ENCODE results near the gene EIPR1.
"Not testable (repeated sequence)": the region's sequence is repeated elsewhere in the genome, so short reads cannot be mapped to it uniquely, and the experiment has no call there.

The EIPR1 gene

DNA sequence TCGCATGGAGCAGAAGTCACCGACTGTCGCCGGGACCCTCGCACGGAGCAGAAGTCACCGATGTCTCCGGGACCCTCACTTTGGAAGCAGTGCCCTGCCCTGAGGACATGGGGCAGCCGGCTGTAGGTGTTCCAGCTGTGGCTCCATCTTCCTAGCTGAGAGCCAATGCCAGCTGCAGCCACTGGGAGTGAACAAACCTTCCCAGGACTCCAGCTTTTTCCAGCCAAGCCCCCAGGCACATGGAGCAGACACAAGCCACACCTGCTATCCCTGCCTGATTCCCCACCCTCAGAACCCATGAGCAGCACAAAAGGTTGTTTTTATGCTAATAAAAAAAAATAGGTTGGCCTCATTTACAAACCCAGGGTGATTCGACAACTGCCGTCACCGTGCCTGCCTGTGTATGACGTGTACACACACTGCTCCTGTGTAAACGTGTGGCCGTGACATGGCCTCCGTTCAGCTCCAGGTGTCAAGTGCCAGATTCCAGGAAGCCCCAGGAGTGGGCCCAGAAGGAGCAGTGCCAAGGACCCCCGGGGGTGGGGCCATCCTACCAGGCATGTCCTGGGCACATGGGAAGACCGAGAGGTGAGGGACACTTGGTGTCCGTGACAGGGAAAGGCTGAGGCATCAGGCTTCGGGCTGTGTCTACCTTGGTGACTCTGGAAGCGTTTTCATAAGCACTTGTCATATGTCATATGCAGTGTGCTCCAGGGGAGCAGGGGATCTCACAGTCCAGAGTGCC lies 91.5 kb downstream of the EIPR1 start:
- no peak for DNase-seq

DNA sequence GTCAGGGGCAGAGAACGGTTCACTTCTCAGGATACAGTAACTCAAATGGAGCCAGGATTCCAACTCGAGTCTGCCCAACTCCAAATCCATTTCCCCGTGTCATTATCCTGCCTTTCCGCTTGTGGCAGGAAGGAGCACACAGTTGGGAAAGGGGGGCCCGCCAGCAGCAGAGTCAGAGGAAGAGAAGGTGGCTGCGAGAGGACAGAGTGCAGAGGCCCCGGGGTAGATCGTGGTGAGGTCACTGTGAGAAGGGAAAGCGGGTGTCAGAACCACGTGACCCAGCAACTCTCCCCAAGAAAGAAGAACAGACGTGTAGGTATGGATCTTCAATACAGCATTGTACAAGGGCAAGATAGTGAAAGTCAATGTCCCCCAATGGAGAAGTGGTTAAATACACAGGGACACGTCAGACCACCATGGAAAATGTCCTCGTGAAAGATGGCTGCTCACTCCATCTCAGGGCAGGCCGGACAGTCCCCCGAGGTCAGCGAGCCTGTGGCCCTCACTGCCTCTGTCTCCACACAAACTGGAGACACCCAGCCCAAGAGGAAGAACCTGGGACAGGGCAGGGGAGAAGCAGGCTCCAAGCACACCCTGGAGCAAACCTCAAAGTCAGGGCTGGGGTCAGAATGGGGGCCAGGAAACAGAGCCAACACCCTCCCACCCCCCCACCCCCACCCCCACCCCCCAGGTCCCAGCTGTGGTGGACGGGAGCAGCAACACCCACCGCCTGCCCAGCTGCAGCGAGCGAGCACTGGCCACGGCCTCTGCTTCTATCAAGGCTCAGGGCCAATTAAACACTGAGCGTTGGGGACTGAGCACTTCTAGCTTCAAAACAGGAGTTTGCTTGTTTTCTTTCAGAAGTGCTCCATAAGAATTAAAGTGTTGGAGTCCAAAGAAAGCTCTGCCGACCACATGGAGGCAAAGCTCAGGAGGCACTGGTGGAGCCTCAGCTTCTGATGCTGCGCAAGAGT lies 92.7 kb downstream of the EIPR1 start:
- no peak for DNase-seq

DNA sequence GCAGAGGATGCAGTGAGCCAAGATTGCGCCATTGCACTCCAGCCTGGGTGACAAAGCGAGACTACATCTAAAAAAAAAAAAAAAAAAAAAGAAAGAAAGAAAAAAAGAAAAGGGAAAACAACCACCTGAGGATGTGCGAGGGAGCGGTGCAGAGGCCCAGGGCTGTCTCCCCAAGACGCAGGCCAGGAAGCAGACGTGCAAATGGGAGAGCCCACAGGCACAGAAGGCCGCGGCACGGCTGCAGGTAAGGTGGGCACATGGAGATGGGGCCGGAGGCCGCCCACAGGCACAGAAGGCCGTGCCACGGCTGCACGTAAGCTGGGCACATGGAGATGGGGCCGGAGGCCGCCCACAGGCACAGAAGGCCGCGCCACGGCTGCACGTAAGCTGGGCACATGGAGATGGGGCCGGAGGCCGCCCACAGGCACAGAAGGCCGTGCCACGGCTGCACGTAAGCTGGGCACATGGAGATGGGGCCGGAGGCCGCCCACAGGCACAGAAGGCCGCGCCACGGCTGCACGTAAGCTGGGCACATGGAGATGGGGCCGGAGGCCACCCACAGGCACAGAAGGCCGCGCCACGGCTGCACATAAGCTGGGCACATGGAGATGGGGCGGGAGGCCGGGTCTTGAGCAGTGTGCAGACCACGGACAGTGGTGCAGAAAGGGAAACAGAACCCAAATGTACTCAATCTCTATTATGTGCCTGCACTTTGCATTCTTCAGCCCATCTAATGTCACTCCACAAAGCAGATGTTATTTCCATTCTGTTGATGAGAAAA lies 93.6 kb downstream of the EIPR1 start:
- DNase-seq = not testable (repeated sequence)

DNA sequence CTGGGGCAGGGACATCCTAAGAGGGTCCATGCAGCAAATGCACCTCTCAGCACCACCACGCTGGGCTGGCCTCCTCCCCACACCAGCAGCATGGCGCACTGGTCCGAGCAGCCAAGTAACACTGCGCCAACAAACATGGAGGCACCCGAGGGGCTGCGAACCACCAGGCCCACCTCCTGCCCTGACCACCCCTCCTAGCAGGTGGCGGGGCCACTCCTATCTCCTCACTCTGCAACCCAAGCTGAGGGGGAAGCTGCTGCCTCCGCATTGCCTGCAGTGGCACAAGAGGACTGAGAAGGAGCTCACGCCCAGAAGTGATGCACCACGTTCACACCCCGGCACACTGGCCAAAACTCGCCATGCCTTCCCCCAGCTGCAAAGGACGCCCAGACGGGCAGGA lies 94.4 kb downstream of the EIPR1 start:
- DNase-seq = no peak

DNA sequence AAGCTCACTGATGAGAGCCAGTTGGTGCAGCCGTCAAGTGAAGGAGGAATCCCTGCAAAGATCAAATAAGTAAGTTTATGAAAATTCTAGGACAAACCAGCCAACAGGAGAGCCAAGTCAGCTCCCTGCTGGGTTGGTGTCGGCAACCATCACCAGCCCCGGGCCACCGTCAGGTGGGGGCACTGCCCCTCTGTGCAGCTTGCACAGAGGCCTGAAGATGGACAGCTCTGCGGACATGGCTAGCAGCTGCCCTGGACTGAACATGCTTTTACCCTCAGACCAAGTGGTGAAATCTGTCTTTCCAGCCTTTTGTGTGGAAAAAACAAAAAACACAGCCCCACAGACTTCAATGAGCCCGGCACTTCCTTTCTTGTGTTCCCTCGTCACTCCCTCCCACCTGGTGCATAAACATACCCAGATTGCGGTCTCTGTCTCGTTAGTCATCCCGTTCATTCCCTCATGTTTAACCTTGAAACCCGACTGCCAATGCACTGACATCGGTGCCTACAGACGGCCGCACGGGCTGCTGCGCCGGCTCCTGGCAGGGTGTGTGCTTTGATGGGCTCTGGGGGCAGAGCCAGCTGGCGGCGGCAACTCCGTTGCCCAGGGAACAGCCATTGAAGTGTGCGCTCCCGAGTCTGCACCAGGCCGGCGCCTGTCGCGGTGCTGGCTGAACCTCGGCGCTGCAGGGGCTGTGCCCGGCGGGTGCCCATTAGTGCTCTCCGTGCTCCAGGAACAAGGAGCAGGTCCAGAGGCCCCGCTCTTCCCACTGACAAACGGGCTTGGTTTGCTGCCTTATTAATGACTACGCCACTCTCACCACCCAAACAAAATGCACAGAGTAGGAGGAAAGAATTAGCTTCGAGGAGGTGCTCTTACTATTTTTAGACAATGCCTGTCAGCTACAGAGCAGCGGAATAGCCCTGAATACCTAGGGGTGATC lies 95.3 kb downstream of the EIPR1 start:
- DNase-seq = no peak

DNA sequence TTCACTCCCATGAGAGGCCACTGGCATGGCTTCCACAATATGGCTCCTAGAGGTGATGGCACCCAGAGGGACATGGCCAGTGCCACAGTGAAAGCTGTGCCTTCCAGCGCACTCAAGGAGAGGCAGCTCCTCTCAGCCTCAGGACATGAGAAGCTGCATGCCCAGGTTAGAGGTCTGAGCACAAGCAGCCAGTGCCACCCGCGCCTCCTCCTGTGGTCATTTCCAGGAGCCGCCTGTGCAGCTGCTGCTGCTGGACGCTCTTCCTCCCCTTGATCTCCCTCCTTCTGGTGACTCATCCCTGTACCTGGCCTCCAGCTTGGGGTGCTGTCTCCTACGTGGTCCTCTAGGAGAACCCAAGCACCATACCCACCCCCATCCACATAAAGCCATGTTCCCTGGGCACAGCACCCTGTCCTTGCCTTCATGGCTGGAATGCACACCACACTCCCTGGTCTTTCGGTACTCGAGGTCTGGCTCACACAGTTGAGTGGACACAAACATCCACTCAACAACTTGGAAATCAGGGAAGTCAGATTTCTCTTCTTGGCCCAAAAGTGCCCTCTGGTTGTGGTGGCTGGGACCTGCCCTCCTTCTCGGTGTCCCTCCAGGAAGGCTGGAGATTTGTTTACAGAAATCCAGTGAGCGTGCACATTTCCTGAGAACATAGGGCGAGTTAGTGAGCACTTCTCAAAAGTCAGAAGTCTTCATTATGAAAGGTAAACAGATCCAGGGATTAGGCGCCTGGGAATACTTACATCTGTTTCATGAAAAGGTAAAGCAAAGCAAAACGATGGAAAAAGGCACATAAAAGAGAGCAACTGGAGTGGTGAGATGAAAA lies 96.7 kb downstream of the EIPR1 start:
- DNase-seq = no peak

DNA sequence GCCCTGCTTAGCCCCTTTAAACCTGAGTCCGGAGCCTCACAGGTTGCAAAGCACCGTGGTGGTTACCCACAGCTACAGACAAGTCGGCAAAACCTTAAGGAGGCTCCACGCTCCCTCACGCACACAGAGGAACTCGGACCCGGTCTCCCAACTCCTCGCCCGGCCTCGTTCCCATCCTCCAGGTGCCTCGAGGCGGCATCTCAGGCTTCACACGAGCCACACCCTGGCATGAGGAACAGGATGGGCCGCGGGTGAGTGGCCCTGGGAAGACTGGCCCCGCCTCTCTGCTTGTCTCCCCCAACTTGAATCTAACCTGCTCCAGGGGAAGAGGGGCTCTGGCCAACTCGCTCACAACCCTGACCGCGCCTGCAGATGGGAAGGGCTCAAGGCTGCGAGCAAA lies 97.4 kb downstream of the EIPR1 start:
- no peak for DNase-seq

DNA sequence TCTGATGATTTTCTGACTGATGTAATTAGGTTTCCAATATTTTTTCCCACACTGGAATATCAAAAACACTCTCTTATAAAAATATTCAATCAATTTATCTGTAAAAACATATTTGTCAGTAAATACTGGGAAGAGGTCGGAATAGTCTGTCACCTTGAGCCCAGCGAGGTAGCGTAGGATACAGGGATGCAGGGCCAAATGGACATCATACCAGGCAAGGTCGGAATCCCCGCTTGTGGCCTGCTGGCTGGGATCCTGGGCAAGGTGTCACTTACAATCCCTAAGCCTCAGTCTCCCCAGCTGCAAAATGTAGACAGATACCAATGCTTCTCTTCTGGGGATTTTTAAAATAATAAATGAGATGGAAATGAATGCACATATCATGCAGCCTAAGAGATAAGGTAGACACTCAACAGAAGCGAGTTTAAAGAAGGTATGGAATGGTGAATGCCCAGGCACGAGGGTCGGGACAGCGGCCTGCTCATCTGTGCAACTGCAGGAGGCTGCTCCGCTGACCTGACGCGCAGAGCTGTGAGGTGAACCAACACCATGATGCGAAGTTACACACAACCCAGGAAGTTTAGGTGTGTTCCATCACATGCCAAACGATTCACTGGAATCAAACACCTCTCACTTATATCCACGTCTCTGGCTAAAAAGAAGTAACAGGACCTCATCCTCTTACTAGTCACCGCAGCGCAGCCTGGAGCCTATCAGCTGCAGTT lies 98.2 kb downstream of the EIPR1 start:
- DNase-seq = no peak

DNA sequence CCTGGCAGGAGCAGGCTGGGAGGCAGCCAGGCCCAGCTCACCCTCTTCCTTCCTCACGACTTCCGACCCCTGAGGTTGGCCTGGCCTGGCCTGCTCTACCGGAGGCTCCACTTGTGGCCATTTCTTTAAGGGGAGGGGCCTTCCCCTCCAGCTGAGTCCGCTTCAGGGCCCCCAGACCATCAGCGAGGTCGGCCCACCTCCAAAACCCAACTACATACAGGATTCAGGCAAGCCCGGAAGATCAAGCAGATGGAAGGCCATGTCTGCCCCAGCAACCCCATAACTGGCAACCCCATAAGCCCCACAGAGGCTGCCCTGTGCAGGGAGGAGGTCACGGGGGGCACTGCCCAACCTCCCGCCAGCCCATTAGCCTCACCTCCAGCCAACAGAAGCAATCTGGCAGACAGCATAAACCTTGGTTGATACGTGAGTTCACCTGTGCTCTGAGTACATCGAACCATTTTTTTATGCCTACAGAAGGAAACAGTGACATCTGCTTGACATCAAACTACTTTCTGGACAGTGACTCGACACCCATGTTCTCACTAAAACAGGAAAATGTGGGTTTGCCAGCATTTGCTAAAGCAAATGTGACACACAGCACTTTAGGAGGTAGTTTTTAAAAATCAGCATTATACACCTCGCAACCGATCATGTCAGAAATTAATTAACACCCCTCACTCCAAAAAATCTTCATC lies 98.9 kb downstream of the EIPR1 start:
- DNase-seq = no peak

DNA sequence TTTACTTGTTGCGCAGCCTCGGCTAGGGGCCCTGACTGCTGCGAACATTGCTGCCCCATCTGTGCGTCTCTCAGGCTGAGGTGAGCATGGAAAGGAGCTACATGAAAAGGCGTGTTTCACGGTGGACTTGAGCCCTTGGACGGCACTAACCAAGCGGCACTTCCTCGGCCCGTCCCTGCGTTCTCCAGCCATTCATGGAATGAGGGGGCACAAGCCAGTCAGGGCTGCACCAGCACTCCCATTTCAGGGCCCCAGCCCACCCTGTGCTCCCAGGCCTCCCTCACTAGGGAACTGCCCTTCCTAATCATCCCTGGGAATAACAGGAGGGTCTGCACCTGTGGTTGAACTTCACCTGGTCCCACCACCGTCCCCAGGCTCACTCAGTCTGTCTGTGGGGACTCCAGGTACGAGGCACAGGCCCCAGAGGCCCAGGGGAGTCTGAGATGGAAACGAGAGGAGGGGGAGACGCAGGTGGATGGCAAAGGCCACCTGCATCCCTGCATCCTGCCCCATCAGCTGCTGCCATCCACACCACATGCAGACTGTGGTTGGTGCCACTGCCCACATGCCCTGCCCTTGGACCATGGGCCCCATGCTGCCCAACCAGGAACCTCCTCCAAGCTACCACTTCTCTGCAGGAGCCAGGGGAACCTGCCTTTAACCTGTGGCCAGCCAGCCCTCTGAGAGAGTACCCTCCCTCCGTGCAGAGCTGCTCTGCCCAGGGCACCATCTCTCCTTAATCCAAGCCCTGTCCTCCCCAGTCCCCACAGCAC lies 99.7 kb downstream of the EIPR1 start:
- no peak for DNase-seq

DNA sequence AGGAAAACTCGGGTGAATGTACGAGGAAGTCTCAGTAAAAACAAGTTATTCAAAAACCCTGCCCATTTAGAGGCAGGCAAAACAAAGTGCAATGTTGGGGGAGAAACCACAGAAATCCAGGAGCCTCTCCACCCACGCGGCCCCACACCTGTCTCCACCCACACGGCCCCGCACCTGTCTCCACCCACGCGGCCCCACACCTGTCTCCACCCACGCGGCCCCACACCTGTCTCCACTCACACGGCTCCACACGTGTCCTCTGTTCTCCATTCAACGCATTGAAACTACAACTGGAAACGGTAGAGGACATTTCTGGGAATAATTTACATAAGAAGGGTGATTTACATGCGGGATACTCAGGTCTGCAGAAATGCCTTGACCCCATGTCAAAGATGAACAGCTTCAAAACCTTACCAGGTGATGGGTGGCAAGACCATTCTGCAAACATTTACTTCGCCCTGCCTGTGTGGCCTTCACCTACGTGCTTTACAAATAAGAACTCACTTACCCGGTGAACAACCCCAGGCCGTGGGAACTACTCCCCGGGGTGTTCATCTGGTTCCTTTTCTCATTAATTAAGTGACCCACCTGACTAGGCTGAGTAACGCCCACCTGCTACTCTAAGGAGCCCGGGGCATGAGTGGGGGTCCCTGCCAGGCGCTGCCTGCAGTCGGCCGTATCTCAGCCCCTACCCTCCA lies 100.4 kb downstream of the EIPR1 start:
- DNase-seq = no peak

DNA sequence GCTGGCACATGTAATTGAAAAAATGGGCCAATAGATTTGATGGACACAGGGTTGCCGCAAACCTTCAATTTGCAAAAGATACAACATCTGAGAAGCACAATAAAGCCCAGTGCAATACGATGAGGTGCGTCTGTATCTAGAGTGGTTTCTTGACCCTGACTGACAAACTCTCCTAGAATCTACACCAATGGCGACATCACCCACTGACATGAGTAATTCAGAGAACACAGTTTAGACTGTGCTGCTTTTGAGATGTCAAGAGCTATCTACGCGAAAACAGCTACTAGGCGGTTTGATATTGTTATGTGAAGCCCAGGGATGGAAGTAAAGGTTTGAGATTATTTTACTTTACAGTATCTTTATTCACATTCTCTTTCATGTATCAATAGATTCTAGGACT lies 104.9 kb downstream of the EIPR1 start:
- no peak for DNase-seq

DNA sequence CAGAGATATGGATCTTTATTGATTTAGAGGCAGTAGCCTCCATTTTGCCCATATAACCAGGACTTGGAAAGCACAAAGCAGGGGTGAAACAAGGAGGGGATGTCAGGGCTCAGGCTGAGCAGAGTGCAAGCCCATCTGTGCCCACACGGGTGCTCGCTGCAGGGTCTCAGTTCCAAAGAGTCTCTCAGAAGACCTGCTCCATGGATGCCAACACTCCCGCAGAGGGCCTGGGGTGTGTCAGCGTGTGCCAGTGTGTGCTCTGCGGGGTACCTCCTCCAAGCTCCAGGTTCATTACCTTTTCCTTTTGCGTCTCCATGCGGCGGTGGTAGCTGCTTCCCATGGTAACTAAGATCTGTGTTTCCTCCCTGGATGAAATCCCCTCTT lies 107.5 kb downstream of the EIPR1 start:
- DNase-seq = no peak

DNA sequence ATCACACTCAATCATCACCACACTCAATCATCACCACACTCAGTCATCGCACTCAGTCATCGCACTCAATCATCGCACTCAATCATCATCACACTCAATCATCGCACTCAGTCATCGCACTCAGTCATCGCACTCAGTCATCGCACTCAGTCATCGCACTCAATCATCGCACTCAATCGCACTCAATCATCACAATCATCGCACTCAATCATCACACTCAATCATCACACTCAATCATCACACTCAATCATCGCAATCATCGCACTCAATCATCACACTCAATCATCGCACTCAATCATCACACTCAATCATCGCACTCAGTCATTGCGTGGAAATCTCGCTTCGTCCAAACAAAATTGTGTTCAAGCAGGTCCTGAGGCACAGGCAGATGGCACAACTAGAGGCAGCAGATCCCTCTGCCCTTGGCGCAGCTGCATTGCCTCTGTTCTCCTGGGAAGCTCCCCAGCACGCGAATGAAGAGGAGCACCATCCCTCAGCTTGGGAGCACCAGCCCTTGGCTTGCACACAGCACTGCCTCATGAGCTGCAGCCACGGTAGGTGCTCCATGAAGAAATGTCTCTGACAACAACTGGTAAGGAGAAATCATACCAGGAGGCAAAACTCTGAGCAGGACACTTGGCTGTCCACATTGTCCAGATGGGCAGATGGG lies 108.1 kb downstream of the EIPR1 start:
- no peak for DNase-seq

DNA sequence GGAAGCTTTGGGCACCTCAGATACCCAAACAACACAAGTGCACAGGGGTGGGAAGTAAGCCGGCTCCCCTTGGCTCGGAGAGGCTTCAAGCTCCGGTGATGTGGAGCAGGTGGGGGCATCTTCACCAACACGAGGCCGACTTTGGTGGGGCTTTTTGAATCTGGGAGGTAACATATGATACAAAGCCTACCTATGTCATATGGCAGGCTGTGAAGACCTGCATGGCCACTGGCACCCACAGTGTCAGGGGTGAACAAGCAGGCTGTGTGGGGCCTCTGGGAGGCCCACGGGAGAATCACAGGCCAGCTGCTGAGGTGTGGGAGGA lies 109.0 kb downstream of the EIPR1 start:
- DNase-seq = no peak

DNA sequence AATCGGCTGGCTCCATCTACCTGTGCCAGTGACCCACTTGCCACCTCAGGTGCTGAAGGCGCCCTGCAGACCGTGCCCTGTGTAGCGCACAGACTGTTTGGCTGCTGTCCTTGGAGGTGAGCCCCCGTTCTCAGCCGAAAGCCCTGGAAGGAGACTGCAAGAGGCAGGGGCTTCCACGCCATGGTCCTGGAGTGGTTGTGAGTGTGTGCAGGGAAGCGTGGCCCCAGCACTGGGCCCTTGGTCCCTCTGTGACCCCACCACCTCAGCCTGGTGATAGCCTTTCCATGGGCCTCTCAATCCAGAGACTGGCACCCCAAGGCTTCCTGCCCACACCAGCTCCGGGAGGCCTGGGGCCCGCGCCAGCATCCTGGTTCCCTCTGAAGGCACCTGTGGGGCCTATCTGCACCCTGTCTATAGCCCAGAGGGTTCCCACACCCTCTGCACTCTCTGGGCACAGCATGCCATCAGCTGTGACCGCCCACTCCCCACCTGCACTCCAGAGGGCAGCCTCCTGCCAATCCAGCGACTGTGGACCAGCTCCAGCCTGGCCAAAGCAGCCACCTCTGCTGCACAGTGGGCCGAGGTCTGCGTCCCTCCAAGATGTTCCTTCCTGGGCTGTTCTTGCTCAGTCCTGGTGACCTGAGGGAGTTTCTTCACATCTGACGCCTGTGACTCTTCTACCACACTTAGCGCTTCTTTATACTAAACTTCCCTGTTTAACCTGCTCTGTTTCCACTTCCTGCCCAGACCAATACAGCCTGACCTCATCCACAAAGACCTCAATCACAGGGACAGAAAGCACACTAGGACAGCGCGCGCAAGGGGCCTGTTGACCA lies 109.5 kb downstream of the EIPR1 start:
- no peak for DNase-seq

All from activated CD4-positive, alpha-beta T cell treated with anti-CD3 and anti-CD28 coated beads, Interleukin-2, amount 50 U/mL, for 4 hours (primary cell).